GM12873 (cell line): ENCODE data around the gene DOCK1.

Experiments
- CTCF ChIP-seq: IDR thresholded peaks from 2 replicates; pipeline ENCODE4 v1.5.1; 2012; ENCODE audit warnings: low read depth, mild to moderate bottlenecking, moderate library complexity, low read length, control low read depth; ENCODE audit not compliant: insufficient read depth; ENCODE audit errors: missing control alignments

DOCK1 gene

GRCh38 chr10:127292888-127293287 lies 387.7 kb downstream of the DOCK1 start:
- no peak for TF ChIP-seq CTCF

- no peak for TF ChIP-seq CTCF
These were observed 388.4 kb downstream of the DOCK1 start for GRCh38 chr10:127293640-127294039.

GRCh38 chr10:127296696-127297095 lies 391.5 kb downstream of the DOCK1 start:
- TF ChIP-seq CTCF: no peak

- TF ChIP-seq CTCF: no peak
These were observed 393.2 kb downstream of the DOCK1 start for GRCh38 chr10:127298381-127298780.

- no peak for TF ChIP-seq CTCF
These were observed 394.9 kb downstream of the DOCK1 start for GRCh38 chr10:127299956-127300689.

GRCh38 chr10:127300868-127301321 lies 395.7 kb downstream of the DOCK1 start:
- TF ChIP-seq CTCF: no peak

- no peak for TF ChIP-seq CTCF
These were observed 397.1 kb downstream of the DOCK1 start for GRCh38 chr10:127302343-127302742.
